K562 (cell line): Measurements from ENCODE around the gene COL23A1. TPM values are rescaled to one million over a fixed set of nuclear protein-coding genes. Genes with fewer than 3 reads are reported as not detected.

ENCODE experiments used
- ARHGAP35 ChIP-seq: fragments of 450-650 bp; IDR thresholded peaks from 2 replicates; pipeline ENCODE4 v1.6.1; 2018; ENCODE audit not compliant: partially characterized antibody
- ARID1B ChIP-seq: fragments of 450-650 bp; IDR thresholded peaks from 2 replicates; pipeline ENCODE4 v1.6.1; 2016; ENCODE audit warnings: antibody characterized with exemption, mild to moderate bottlenecking, inconsistent platforms
- BRF1 ChIP-seq: IDR thresholded peaks from 3 replicates; pipeline ENCODE4 v1.6.1; 2011; ENCODE audit warnings: borderline replicate concordance, mild to moderate bottlenecking; ENCODE audit not compliant: insufficient read length; ENCODE audit errors: extremely low read depth
- CHD2 ChIP-seq: IDR thresholded peaks from 2 replicates; pipeline ENCODE4 v1.6.1; 2011; ENCODE audit warnings: low read depth, low read length
- CREBBP ChIP-seq: IDR thresholded peaks from one replicate; pipeline ENCODE4 v1.6.1; 2012; ENCODE audit warnings: low read depth, mild to moderate bottlenecking, control low read depth, inconsistent platforms, low read length
- FIP1L1 ChIP-seq: fragments of 200-400 bp; formaldehyde crosslinking; IDR thresholded peaks from 2 replicates; pipeline ENCODE4 v1.6.1; 2018; ENCODE audit warnings: mild to moderate bottlenecking, low read depth, low read length; ENCODE audit not compliant: poor library complexity, severe bottlenecking
- FOS ChIP-seq: IDR thresholded peaks from 3 replicates; pipeline ENCODE4 v1.6.1; 2011; ENCODE audit not compliant: insufficient read length; ENCODE audit errors: extremely low read depth
- GTF2E2 ChIP-seq: fragments of 200-800 bp; sonication (Bioruptor generic); IDR thresholded peaks from 2 replicates; pipeline ENCODE4 v1.6.1; 2016; ENCODE audit warnings: missing genetic modification characterization, missing compliant biosample characterization
- HDGF ChIP-seq: fragments of 450-650 bp; IDR thresholded peaks from 2 replicates; pipeline ENCODE4 v1.6.1; 2016
- HNRNPUL1 ChIP-seq: fragments of 200-400 bp; formaldehyde crosslinking; IDR thresholded peaks from 2 replicates; pipeline ENCODE4 v1.6.1; 2017; ENCODE audit warnings: low read length
- LARP7 ChIP-seq: fragments of 450-650 bp; IDR thresholded peaks from 2 replicates; pipeline ENCODE4 v1.6.1; 2016
- MAFF ChIP-seq: IDR thresholded peaks from 2 replicates; pipeline ENCODE4 v1.6.1; 2012; ENCODE audit warnings: low read length, improper control_type of control experiment
- MAFG ChIP-seq: fragments of 450-650 bp; conservative IDR thresholded peaks from 2 replicates; pipeline ENCODE4 v1.6.1; 2016; ENCODE audit warnings: missing genetic modification characterization, missing compliant biosample characterization
- MITF ChIP-seq: IDR thresholded peaks from 2 replicates; pipeline ENCODE4 v1.6.1; 2014; ENCODE audit warnings: antibody characterized with exemption
- NFE2 ChIP-seq: IDR thresholded peaks from 2 replicates; pipeline ENCODE4 v1.6.1; 2014; ENCODE audit warnings: antibody characterized with exemption, low read depth
- NFYB ChIP-seq: IDR thresholded peaks from 2 replicates; pipeline ENCODE4 v1.6.1; 2011; ENCODE audit warnings: mild to moderate bottlenecking, moderate library complexity; ENCODE audit not compliant: insufficient read length; ENCODE audit errors: extremely low read depth
- PHF21A ChIP-seq: fragments of 450-650 bp; IDR thresholded peaks from 2 replicates; pipeline ENCODE4 v1.6.1; 2017; ENCODE audit warnings: low read depth, borderline replicate concordance
- POLR2AphosphoS2 ChIP-seq: IDR thresholded peaks from 2 replicates; pipeline ENCODE4 v1.6.1; 2012; ENCODE audit warnings: low read length, improper control_type of control experiment
- RBFOX2 ChIP-seq: fragments of 200-400 bp; formaldehyde crosslinking; IDR thresholded peaks from 2 replicates; pipeline ENCODE4 v1.6.1; 2017; ENCODE audit warnings: low read depth, mild to moderate bottlenecking, low read length, moderate library complexity
- SMAD4 ChIP-seq: fragments of 250-450 bp; sonication (Bioruptor Pico); conservative IDR thresholded peaks from 2 replicates; pipeline ENCODE4 v1.8.0; 2021; ENCODE audit warnings: inconsistent platforms, mild to moderate bottlenecking, moderate library complexity
- SRF ChIP-seq, 2 experiments: fragments of 250-450, 450-650 bp in 1 of 2; sonication (Bioruptor Pico) in 1 of 2; sonication (generic) in 1 of 2; formaldehyde crosslinking; IDR thresholded peaks; 2 replicates each; pipeline versions ENCODE4 v1.5.0 to v1.5.1; 2020 to 2022; ENCODE audit warnings: mild to moderate bottlenecking in 1 of 2, missing genetic modification reagents in 1 of 2
- TCF3 ChIP-seq: sonication (generic); formaldehyde crosslinking; IDR thresholded peaks from 2 replicates; pipeline ENCODE4 v1.4.0; 2020; ENCODE audit warnings: mild to moderate bottlenecking, missing genetic modification reagents
- ZEB2 ChIP-seq: fragments of 450-650 bp; IDR thresholded peaks from 2 replicates; pipeline ENCODE4 v1.6.1; 2016
- ZFP1 ChIP-seq: fragments of 450-650 bp; formaldehyde crosslinking; IDR thresholded peaks from 2 replicates; pipeline ENCODE4 v1.4.0; 2020; ENCODE audit warnings: mild to moderate bottlenecking, mixed read lengths
- ZNF134 ChIP-seq: fragments of 250-450 bp; sonication (Bioruptor Pico); conservative IDR thresholded peaks from 2 replicates; pipeline ENCODE4 v1.4.0; 2020
- ZNF197 ChIP-seq: fragments of 200-800 bp; sonication (Bioruptor generic); IDR thresholded peaks from 2 replicates; pipeline ENCODE4 v1.6.1; 2016; ENCODE audit warnings: low read depth, missing genetic modification characterization, missing compliant biosample characterization
- ZNF212 ChIP-seq: fragments of 450-650 bp; formaldehyde crosslinking; IDR thresholded peaks from 2 replicates; pipeline ENCODE4 v1.4.0; 2020; ENCODE audit warnings: mild to moderate bottlenecking
- ZNF274 ChIP-seq: IDR thresholded peaks from 2 replicates; pipeline ENCODE4 v1.6.1; 2011; ENCODE audit warnings: low read depth, mild to moderate bottlenecking, low read length, moderate library complexity, borderline replicate concordance
- ZNF583 ChIP-seq: fragments of 250-450 bp; sonication (Bioruptor Pico); IDR thresholded peaks from 2 replicates; pipeline ENCODE4 v1.4.0; 2020
- ZNF695 ChIP-seq: fragments of 450-650 bp; formaldehyde crosslinking; IDR thresholded peaks from 2 replicates; pipeline ENCODE4 v1.4.0; 2020; ENCODE audit warnings: mild to moderate bottlenecking, moderate library complexity
- polyA plus RNA-seq, 8 experiments: library from polyadenylated mRNA; depleted of rRNA in 4 of 8; stranded (reverse) in 5 of 8; unstranded in 3 of 8; fragments of >200 nt; fragmentation: Nextera tagmentation in 2 of 8; fragmentation: Illumina TruSeq in 1 of 8; extraction: Ambion mirVana in 2 of 8; extraction: Trizol in 1 of 8; gene quantifications; 2 replicates each; pipeline versions ENCODE4 v1.2.1 to v1.2.3, GENCODE V29; 2011 to 2014; ENCODE audit warnings: inconsistent platforms in 1 of 8, missing spikeins in 1 of 8
- total RNA-seq, 7 experiments: library from RNA; depleted of rRNA in 6 of 7; stranded (reverse); fragments of >200 nt in 6 of 7; fragmentation: Illumina TruSeq in 2 of 7; extraction: Trizol in 2 of 7; gene quantifications; 2 replicates each; pipeline versions ENCODE4 v1.2.1 to v1.2.3, GENCODE V29; 2011 to 2021; ENCODE audit warnings: low replicate concordance in 1 of 7
- TF ChIP-seq, protein P1 (sequence below): IDR thresholded peaks from 2 replicates; pipeline ENCODE4 v1.6.1; 2012; ENCODE audit warnings: low read depth, low read length, improper control_type of control experiment, borderline replicate concordance

COL23A1 gene
- total and polyA plus RNA-seq, 9 of the 15 experiments (the other 6 are each of a cell fraction or from before 2014, with no cell fraction given) = 0.09 TPM; not detected in 8

GRCh38 chr5:178232124-178232919, 357.9 kb downstream of the COL23A1 start, which contains the start of gene PHYKPL (continued):
- TF ChIP-seq ZNF583 (CRISPR knock-in tag) (no peak), PHF21A (no peak), SMAD4 (CRISPR knock-in tag) (no peak), CREBBP (no peak), MAFF (no peak), ZFP1 (CRISPR knock-in tag) (no peak), ZEB2 (no peak), HNRNPUL1 (no peak), ZNF274 (no peak), NFE2 (no peak), ZNF695 (CRISPR knock-in tag) (no peak), ZNF212 (CRISPR knock-in tag) (no peak), POLR2AphosphoS2 (no peak), FOS (no peak), TCF3 (CRISPR knock-in tag) (no peak), ARID1B (no peak), RBFOX2 (peak; percentile 86), LARP7 (no peak), FIP1L1 (peak; percentile 35), ZNF197 (CRISPR knock-in tag) (peak; percentile 59), BRF1 (no peak), GTF2E2 (tag) (no peak), CHD2 (no peak), NFYB (no peak), MAFG (tag) (no peak), SRF (CRISPR knock-in tag; IDR thresholded peaks at IDR 0.05) (no peak), ZNF134 (CRISPR knock-in tag) (peak; percentile 65; the same call in 1 of the 2 replicates), HDGF (no peak), ARHGAP35 (no peak), MITF (no peak)
- TF ChIP-seq, protein P1, sequence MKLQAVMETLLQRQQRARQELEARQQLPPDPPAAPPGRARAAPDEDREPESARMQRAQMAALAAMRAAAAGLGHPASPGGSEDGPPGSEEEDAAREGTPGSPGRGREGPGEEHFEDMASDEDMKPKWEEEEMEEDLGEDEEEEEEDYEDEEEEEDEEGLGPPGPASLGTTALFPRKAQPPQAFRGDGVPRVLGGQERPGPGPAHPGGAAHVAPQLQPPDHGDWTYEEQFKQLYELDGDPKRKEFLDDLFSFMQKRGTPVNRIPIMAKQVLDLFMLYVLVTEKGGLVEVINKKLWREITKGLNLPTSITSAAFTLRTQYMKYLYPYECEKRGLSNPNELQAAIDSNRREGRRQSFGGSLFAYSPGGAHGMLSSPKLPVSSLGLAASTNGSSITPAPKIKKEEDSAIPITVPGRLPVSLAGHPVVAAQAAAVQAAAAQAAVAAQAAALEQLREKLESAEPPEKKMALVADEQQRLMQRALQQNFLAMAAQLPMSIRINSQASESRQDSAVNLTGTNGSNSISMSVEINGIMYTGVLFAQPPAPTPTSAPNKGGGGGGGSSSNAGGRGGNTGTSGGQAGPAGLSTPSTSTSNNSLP = no peak
